ENCODE results near the gene ZBTB5.
"Not testable (repeated sequence)": the region's sequence is repeated elsewhere in the genome, so short reads cannot be mapped to it uniquely, and the experiment has no call there.

GRCh38 chr9:37477987-37478619 is 12.9 kb upstream of the ZBTB5 start:
- TF ChIP-seq EZH2 (IDR thresholded peaks at IDR 0.05; ENCODE audit: borderline replicate concordance, low read depth, low read length); ZBTB1 (CRISPR knock-in tag; IDR thresholded peaks at IDR 0.05; ENCODE audit: borderline replicate concordance, low read depth): not testable (repeated sequence)

Measured in K562 (cell line).